HG03060 (cell line): Measurements from ENCODE around the gene PCED1A.

Experiments
- ATAC-seq: cut with Tn5 transposase; IDR thresholded peaks from one replicate; pipeline ENCODE4 v1.9.1; 2021; ENCODE audit warnings: low read depth, moderate number of reproducible peaks; ENCODE audit not compliant: unreplicated experiment

The PCED1A gene

DNA sequence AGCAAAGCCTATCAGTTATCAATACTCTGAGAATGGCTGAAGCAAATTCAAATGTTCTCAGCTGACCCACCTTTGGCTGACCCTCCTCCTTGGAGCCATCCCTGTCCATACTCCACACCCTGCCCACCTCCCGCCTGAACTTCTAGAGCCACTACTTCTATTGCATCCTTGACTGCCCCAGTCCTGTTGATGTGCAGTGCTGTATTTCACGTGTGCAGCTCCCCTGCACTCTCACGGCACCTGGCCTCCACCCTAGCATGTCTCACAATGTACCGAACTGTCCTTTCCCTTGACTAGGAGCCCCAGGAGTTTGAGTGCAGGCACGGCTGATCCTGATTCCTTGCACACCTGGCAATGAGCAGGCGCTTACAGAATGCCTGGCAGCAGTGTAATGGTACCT, 47.0 kb downstream of the PCED1A start:
- no peak for ATAC-seq
